Measurements from ENCODE around the gene TNFRSF4.

Gene TNFRSF4

DNA sequence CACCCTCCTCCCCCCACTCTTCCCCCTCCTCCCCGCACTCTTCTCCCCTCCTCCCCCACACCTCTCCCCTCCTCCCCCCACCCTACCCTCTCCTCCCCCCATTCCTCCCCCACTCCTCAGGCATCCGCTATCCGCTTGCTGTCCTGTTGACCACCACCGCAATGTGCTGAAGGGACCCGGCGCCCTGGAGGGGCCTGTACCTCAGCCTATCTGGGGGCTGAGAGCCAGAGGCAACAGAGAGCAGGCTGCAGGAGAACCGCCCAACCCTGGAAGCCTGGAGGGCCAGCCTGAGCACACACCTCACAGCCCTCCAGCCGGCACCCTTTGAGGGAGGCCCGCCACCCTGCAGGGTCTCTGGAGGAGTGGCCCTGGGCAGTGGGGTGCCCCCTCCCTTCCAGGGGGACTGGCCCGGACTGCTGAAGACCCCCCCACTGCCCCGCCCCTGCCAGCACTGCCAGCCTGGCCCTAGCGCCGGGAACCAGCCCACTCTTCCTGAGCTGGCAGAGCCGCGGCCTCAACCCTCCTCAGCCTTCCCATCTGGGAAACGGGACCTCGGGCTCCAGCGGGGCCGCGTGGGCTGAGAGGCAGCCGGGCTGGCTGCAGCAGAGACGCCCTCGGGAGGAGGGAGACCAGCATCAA, 31.3 kb upstream of the TNFRSF4 start:
- no peak for DNase-seq

GRCh38 chr1:1244192-1244811, 30.3 kb upstream of the TNFRSF4 start:
- no peak for DNase-seq

GRCh38 chr1:1243807-1244191, 29.8 kb upstream of the TNFRSF4 start:
- DNase-seq = no peak

DNA sequence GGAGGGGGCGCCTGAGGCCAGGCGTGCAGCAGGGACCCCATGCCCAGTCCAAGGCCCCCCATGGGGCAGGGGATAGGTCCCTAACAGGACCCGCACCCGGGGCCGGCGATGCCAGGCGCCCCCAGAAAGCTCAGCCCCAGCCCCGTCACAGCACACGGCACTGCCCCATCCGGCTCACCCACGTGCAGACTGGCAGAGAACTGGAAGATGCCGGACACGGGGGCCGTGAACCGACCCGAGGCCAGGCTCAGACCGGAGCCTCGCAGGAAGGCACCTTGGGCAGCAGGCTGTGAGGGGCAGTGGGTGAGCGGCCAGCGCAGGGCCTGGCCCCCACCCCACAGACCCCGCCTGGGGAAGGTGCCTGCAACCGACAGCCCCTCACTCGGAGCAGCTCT, 29.3 kb upstream of the TNFRSF4 start:
- DNase-seq = no peak

DNA sequence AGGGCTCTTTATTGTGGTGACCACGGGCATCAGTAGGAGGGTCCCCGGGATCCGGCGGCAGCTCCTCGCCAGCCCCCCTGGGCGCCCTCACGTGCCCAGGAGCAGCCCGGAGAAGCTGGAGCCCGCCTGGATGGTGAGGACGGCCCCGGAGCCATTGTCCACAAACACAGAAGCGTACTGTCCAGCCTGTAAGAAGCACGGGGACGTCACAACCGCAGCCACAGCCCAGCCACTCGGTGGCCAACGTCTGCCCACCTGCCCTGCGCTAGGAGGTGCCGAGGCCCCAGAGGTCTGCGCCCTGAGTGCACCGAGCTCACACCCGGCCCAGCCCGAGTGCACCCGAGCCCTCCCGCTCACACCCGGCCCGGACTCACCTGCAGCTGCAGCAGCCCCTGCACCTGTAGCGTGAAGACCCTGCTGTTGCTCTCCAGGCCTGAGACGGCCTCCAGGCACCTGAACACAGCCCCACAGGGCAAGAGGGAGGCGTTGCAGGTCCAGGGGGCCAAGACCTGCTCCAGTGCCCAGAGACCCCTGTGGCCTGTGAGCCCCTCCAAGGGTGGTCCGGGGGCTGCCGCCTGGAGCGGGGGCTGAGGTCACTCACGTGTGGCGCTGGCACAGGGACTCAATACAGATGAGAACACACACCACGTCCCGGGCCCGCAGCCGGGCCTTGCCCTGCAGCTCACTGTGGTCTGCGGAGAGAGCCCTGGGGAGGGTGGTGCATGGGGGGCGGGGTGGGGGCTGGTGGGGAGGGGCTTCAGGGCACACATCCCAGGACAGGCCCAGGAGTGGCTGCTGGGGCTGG, 28.7 kb upstream of the TNFRSF4 start:
- DNase-seq = no peak

- no peak for DNase-seq
These were observed 27.8 kb upstream of the TNFRSF4 start for GRCh38 chr1:1241588-1242219.

DNA sequence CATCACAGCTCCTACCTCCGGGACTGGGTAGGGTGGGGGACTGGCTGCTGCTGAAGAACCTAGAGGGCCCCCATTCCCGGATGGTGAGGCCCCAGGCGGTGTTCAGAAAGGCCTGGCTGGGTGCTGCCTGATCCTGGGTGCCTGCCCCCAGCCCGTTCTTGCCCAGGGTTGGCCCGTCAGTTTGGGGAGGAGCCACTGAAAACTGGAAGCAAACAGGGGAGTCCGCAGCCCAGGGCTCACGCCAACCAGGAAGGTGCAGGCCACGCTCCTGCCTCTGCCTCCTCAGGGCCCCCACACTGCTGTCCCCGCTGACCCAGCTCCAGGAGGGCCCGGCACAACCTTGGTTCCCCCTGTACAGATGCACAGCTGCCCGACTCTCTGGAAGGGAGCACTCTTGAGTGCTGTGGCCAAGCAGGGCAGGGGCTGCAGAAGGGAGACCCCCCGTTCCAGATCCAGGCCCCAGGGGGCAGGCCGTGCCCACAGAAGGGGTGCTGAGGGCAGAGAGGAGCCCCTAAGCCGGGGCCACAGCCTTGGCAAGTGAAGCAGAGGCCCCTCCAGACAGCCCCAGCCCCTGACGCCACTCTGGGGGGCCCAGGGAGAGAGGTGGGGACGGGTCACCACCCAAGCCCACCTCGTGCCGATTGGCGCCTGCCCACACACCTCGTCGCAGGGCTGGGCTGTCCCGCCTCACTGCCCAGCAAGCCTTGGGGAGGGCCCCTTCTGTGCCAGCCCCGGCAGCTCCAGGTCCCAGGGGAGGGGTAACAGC, 27.1 kb upstream of the TNFRSF4 start:
- no peak for DNase-seq

DNA sequence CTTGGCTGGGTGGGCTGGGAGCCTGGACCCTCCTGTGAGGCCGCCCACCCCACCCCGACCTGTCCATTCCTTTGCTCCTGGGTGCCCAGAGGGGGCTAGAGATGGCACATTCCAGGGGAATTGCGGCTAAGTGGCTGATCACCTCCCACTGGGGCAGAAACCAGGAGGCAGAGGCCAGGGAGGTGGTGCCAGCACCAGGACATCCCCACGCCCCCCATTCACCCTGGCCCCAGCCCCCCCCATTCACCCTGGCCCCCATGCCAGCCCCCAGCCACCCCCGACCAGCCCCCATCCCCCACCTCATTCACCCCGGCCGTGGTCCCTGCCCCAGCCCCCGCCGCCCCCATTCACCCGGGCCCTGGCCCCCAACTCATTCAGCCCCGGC, 26.4 kb upstream of the TNFRSF4 start:
- no peak for DNase-seq

DNA sequence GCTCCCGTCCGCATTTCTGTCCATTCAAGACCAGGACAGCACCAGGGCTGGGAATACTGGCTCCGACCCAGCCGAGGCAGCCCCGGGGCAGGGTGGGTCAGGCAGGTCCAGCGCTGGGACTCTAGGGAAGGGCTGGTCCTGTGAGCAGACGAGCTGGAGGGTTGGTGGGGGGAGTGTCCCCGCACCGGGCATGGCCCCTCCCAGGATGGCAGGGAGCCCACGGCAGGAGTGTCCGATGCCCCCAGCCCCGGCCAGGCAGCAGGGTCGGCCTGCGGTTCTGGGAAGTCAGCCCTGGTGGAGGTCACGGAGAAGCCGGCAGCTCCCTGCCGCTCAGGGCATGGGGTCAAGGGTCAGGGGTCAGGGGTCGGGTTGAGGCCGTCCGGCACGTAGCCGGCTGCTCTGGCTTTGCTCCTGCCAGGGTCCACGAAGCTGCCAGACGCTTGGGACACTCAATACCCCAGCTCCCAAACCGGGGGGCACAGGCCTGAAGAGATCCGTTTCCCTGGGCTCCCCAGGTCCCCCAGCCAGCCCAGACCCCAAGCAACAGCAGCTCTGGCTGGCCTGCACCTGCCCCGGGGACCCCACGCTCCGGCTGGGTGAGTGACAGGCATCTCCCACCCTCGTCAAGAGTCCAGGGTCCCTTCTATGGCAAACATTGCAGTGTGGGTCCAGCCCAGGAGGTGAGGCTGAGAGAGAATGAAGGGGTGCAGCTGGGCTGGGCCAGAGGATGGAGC, 25.8 kb upstream of the TNFRSF4 start:
- DNase-seq = no peak

DNA sequence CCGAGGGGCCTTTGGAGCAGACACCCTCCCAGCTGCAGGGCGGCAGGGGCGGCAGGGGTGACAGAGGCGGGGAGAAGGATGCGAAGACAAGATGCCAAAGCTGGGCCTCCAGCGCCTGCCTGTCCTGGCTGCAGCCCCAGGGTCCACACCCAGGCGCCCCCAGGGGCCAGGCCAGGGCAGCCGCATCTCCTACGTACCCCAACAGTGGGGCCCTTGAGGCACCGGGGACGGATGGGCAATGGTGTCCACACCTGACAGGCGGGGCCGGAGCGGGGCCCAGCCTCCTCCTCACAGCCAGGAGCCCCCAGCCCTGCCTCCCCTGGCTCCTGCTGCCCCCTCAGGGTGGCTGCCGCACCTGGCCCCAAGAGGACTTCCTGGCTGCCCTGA, 25.3 kb upstream of the TNFRSF4 start:
- no peak for DNase-seq

DNA sequence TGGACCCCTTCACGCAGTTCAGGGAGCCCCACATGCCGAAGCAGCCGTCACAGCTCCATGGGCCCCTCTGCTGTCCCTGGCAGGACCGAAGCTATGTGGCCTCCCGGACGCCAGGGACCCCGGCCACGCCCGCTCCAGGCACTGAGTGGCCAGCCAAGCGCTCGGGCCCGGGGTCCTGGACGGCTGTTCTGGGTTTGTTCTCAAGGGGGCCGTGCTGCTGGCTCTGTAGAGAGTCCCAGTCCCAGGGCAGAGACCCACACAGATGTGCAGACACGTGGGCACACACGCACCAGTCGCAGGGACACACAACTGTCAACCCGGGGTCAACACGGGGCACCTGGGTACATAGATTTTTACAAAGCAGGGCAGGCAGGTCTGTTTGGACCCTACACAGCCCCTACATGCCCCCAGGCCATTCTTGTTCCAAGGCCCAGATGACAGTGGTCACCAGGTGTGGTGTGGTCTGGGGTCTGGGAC, 24.8 kb upstream of the TNFRSF4 start:
- no peak for DNase-seq

GRCh38 chr1:1237874-1238701, 24.1 kb upstream of the TNFRSF4 start:
- DNase-seq = no peak

DNA sequence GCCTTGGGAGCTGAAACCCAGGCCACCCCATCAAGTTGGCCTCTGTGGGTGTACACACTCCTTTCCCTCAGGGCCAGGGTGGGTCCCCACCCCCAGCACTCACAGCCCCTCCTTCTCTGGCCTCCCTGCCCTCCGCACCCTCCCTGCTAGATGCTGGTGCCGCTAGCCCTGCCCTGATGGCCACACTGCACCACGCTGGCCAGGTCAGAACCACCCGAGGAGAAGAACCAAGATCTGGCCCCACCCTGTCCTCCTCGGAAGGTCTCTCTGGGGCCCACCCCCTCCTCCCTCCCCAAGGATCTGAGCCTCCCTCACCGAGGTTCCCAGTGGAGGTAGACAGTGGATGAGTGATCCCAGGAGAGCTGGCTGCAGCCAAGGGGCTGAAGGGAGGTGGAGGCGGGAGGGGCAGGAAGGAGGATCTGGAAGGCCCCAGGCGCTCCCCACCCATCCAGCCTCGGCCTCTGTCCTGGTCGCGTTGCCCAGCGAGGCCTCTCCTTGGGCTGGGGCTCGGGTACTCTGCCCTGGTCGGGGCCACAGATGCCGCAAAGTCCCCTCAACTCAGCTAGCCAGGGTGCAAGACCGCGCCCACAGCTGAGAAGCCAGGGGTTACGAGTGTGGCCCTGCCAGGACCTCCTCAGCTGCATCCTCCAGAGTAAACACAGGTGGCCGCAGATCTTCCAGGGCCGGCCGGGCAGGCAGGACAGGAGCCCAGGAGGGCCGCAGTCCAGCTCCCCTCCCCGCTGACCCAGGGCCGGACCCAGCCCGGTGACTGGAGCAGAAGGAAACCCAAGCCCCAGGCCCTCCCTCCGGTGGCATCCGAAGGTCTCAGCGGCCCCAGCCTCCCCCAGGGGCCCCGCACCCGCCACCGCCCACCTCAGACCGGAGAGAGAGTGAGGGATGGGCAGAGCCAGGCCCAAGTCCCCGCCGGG, 23.3 kb upstream of the TNFRSF4 start:
- no peak for DNase-seq

DNA sequence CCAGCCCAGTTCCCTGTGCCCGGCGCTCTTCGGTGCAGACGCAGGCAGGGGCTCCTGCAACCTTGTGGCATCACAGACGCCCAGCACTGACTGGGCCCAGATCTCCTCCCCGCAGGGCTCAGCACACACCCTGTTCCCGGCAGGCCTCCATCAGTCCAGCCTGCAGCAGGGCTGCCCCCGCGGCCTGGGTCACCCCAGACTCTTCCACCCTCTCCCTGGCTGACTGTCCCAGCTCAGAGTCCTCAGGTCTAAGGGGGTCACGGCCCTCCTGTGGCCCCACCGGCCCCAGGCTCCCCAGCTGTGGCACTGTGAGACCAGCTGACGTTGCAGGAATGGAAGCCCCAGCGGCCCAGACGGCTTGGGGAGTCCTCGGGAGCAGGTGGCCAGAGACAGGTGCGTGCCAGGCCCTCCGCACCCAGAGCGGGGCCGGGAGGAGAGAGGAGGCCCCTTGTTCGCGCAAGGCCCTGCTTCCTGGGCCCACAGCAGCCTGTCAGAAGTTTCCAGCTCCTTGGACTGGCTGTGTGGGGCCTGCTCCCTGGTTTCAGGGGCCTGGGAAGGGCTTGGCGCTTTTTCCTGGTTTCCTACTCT, 22.3 kb upstream of the TNFRSF4 start:
- no peak for DNase-seq

DNA sequence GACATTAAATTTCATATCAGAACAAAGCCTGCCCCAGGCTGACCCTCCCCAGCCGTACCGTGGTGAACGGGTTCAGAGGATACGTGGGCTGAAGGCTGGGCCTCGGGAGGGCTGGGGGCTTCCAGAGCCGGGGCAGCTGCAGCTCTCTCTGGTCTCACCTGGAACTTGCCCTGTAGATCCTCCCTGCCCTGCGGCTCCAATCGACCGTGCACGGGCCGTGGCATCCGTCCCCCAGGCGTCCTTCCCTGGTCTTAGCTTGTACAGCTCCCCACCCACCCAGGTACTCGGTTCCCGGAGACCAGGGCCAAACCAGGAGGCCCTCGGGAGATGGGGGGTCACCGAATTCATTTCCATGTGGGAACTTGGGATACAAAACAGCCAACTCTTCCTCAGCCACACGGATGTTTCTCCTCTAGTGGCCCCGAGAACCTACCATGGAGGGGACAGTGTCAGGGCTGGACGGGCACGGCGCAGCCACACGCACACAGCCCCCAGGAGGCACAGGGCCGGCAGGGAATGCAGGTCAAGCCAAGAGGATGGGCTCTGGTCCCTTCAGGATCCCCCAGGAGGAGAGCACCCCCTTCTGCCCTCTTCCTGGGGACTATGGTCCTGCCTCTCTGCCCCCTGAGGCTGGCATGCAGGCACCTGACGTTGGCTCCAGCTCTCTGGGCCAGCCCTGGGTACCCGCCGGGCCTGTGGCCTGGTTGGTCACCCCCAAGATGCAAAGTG, 21.2 kb upstream of the TNFRSF4 start:
- DNase-seq = no peak

GRCh38 chr1:1234180-1234808, 20.3 kb upstream of the TNFRSF4 start:
- no peak for DNase-seq

GRCh38 chr1:1233567-1233892, 19.6 kb upstream of the TNFRSF4 start:
- DNase-seq = no peak

- DNase-seq = no peak
These were observed 19.0 kb upstream of the TNFRSF4 start for GRCh38 chr1:1232796-1233566.
